HG03469 (cell line): ENCODE data around the gene STEAP1B.

ENCODE experiments used
- ATAC-seq: cut with Tn5 transposase; IDR thresholded peaks from one replicate; pipeline ENCODE4 v1.9.1; 2021; ENCODE audit warnings: mild to moderate bottlenecking, moderate library complexity, moderate number of reproducible peaks; ENCODE audit not compliant: unreplicated experiment

STEAP1B gene

GRCh38 chr7:22375359-22376048, 124.5 kb downstream of the STEAP1B start:
- ATAC-seq = no peak

- ATAC-seq = no peak
Measured at GRCh38 chr7:22373911-22374310, 126.1 kb downstream of the STEAP1B start.

GRCh38 chr7:22373388-22373787, 126.6 kb downstream of the STEAP1B start:
- ATAC-seq = no peak

GRCh38 chr7:22372863-22373262, 127.1 kb downstream of the STEAP1B start:
- no peak for ATAC-seq

- ATAC-seq = no peak
Measured at GRCh38 chr7:22371878-22372277, 128.1 kb downstream of the STEAP1B start.
